ENCODE data around the gene FNDC3B. TPM values are rescaled to one million over a fixed set of nuclear protein-coding genes. Genes with fewer than 3 reads are reported as not detected.
A peak's percentile ranks its signal among the peaks of the same experiment; 100 is the strongest.

The FNDC3B gene
- polyA plus RNA-seq, 6 donors from 2014 or later = 1.2 to 3.1 (median 2.2) TPM; not detected in 1

DNA sequence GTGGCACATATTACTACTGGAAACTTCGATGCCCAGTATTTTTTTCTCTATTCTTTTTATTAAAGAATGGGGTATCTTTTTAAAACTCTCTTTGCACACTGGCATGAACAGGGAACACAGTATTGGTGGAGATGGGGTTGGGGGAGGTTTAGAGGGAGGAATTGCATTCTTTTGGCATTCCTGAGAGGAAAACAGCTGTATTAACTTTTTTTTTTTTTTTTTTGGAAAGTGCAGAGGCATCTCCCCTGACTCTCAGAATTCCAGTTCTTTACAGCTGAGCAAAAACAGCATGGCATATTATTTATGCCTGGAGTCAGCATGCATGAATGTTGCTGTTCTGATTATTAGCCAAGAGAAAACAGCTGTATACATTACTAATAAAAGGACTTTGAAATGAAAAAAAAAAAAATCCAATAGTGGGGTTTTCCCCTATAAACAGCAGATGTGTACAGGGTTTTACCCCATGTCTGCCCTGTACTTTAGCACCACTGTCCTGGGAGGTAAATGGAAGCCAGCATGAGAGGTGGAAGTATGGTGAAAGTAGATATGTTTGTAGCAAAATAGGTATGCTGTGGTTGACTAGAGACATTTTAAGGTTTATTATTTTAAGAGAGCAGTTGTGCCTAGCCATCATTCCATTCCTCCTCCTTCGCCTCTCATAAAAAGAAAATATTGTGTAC is 132.2 kb downstream of the FNDC3B start:
- Mint-ChIP-seq H3K27ac (peak overlapping the region in 1 of 6 donors; percentile 61), H3K4me1 (no peaks in the 10 kb centered on the region), H3K9me3 (no peaks in the 10 kb centered on the region)

DNA sequence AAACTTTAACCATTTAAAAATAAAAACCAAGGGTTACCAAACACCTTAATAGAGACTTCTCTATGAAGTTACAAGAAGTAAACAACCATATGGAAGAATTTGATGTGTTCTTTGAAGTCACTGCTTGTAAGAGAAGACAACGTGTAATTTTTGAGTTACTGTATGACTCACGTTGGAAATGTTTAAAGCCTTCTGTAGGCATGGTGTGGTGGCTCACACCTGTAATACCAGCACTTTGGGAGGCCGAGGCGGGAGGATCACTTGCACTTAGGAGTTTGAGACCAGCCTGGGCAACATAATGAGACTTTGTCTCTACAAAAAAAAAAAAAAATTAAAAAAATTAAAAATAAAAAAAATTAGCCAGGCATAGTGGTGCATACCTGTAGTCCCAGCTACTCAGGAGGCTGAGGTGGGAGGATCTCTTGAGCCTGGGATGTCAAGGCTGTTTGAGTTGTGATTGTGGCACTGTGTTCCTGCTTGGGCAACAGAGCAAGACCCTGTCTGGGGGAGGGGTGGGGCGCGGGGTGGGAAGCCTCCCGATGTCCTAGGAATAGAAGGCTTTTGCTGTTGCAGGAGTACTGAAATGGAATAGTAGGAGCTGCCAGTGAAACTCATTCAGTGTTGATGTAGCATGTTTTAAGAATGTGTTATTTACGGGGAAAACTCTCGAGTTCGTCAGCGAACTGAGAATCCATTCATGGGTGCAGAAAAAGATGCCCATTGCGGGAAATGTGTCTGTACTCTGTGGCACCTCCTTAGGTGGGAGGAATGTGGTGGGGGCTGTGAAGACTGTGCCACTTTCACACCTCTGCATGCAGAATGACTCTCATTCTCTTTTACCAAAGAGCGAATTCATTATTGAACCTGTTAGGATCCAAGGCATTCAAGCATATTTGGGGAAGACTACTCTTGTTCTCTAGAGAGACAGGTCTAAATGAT is 134.2 kb downstream of the FNDC3B start:
- Mint-ChIP-seq H3K36me3 (no peaks in the 10 kb centered on the region), H3K4me3 (no peak overlapping the region), H3K4me1 (no peaks in the 10 kb centered on the region), H3K9me3 (peaks cover 0 to 5% (median 0%) of the 10 kb centered on the region in 7 donors), H3K27ac (no peak overlapping the region), H3K27me3 (peaks cover 0 to 5% (median 0%) of the 10 kb centered on the region in 3 donors)
- DNase-seq = no peak
- ATAC-seq (ENCODE audit: low read depth in 2 of 2) = no peak

More for the DNA sequence above, 132.2 kb downstream of the FNDC3B start:
- peaks cover 0 to 5% (median 0%) of the 10 kb centered on the region in 3 donors for H3K27me3 Mint-ChIP-seq
- DNase-seq = no peak
- no peak for ATAC-seq (ENCODE audit: low read depth in 2 of 2)
- H3K36me3 Mint-ChIP-seq = no peaks in the 10 kb centered on the region
- no peak overlapping the region for H3K4me3 Mint-ChIP-seq

DNA sequence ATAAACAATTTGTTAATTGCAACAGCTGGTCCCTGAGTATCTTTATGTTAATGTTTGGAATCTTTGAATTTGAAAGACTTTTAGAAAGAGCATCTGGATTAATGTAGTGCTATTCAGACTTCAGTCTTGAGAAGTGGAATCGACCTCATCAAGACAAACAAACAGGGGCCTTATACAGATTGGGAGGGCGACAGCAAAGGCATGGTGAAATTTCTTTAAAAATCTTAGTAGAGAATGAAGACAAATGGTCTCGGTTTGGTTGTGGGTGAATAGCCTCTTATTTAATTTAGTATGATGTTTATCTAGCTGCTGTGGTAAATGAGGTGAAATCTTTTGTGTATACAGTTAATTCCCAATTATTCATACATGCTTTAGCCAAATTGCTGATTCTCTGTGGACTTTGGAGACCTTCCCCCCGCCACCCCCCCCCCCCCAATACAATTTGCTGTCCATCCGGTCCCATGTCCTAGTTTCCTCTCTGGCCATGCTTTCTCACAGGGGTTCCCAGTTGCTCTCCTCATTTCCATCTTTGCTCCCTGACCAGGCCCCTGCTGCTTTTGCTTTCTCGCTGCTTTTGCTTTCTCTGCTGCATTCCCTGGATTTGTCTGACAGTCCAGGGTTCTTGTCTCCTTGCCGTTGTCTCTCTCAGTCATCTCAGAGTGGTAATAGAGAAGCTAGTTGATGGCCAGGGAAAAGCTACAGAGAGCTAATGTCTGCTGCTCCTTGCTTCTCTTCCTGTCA is 135.3 kb downstream of the FNDC3B start:
- Mint-ChIP-seq H3K27ac (no peak overlapping the region), H3K4me3 (no peak overlapping the region), H3K27me3 (peaks cover 0 to 5% (median 0%) of the 10 kb centered on the region in 3 donors), H3K36me3 (no peaks in the 10 kb centered on the region), H3K4me1 (no peaks in the 10 kb centered on the region), H3K9me3 (peaks cover 0 to 5% (median 0%) of the 10 kb centered on the region in 7 donors)
- no peak for DNase-seq
- no peak for ATAC-seq (ENCODE audit: low read depth in 2 of 2)

DNA sequence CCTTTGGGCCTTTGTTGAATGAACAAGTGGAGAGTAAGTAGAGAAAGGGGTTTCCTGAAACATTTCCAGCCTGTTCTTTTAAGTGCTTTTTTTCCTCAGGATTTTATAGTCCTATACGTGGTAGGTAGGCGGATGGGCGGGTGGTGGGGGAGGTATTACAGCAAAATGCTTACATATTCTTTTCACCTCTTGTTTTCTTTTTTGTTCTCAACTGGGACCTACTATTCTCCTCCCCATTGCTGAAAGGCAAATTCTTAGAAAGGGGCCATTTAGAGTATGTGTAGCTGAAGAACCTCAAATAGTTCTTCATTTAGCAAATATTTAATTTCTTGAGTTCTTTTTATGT is 135.8 kb downstream of the FNDC3B start:
- DNase-seq (no peak), ATAC-seq (ENCODE audit: low read depth in 2 of 2) (no peak)
- Mint-ChIP-seq H3K27ac (no peak overlapping the region), H3K4me1 (no peaks in the 10 kb centered on the region), H3K36me3 (no peaks in the 10 kb centered on the region), H3K27me3 (peaks cover 0 to 5% (median 0%) of the 10 kb centered on the region in 3 donors), H3K4me3 (no peak overlapping the region), H3K9me3 (peaks cover 0 to 5% (median 0%) of the 10 kb centered on the region in 7 donors)

DNA sequence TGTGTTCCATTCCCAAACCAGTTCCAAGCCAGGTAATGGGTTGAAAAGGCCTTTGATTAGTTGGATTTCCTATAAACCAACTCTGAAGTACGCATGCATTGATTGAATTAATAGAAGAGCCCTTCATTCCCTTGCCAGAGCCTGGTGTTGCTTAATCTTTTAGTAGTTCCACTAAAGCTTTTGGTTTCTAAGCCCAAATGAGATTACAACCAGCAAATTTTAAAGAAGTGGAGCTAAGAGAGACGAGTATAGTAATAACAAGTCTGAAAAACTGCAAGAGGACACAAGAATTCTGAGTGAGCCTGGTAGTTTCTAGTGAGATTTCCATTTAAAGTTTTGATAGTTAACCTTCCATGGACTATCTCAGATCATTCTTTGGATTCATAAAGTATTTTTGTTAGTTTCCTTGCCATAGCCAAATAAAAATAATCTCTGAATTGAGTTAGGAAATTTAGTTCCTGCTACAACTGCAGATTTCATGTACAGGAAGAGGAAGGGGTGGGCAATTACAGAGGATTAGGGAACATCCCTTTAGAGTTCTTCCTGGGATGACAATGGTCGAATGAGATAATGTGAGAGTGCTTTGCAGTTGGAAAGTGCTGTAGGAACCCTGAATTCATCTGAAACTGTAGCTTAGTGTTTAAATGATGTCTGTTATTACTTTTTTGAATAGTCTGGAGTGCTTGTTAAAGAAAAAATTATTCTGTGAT is 136.8 kb downstream of the FNDC3B start:
- no peak overlapping the region for H3K27ac Mint-ChIP-seq
- no peak overlapping the region for H3K4me3 Mint-ChIP-seq
- no peaks in the 10 kb centered on the region for H3K36me3 Mint-ChIP-seq
- peaks cover 0 to 5% (median 0%) of the 10 kb centered on the region in 7 donors for H3K9me3 Mint-ChIP-seq
- H3K27me3 Mint-ChIP-seq = peaks cover 0 to 5% (median 0%) of the 10 kb centered on the region in 3 donors
- H3K4me1 Mint-ChIP-seq = no peaks in the 10 kb centered on the region
- no peak for DNase-seq
- ATAC-seq (ENCODE audit: low read depth in 2 of 2) = no peak

DNA sequence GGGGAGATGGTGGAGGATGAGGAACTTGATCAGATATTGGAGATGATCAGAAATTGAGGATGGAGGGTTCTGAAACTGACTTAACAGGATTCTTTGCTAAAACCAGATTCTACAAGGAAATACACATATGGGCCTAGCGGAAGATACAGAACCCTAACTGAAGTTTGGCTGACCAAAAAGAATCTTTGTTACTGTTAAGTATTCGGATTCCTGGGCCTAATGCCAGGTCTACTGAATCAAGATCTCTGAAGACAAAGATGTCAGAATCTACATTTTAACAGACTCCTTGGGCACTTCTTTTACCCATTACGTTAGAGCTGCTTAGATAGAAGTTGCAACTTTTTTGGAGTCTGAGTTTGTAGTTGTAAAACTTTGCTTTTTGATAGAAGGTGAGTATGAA is 137.7 kb downstream of the FNDC3B start:
- Mint-ChIP-seq H3K4me1 (no peaks in the 10 kb centered on the region), H3K27me3 (peaks cover 0 to 5% (median 0%) of the 10 kb centered on the region in 3 donors), H3K27ac (no peak overlapping the region)

DNA sequence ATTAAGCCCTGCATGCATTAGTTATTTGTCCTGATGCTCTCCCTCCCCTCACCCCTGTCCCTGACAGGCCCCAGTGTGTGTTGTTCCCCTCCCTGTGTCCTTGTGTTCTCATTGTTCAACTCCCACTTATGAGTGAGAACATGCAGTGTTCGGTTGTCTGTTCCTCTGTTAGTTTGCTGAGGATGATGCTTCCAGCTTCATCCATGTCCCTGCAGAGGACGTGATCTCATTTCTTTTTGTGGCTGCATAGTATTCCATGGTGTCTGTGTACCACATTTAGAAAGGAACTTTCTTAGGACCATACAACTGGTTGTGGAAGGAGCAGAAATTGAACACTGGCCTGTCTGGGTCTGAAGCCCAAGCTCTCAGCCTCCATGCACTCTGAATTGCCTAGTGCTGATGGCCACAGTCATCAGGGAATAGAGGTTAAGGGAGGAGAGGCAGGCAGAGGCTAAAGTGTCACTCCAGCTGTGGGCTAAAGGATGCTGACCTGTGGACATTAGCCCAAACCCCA is 138.5 kb downstream of the FNDC3B start:
- peaks cover 0 to 5% (median 0%) of the 10 kb centered on the region in 3 donors for H3K27me3 Mint-ChIP-seq
- ATAC-seq (ENCODE audit: low read depth in 2 of 2) (no peak), DNase-seq (no peak)
- H3K4me1 Mint-ChIP-seq = no peaks in the 10 kb centered on the region
- H3K4me3 Mint-ChIP-seq = no peak overlapping the region
- H3K27ac Mint-ChIP-seq = peak overlapping the region in 1 of 6 donors; percentile 54
- peaks cover 0 to 5% (median 0%) of the 10 kb centered on the region in 7 donors for H3K9me3 Mint-ChIP-seq
- no peaks in the 10 kb centered on the region for H3K36me3 Mint-ChIP-seq

More for the DNA sequence above, 137.7 kb downstream of the FNDC3B start:
- DNase-seq = no peak
- peaks cover 0 to 5% (median 0%) of the 10 kb centered on the region in 7 donors for H3K9me3 Mint-ChIP-seq
- no peak overlapping the region for H3K4me3 Mint-ChIP-seq
- ATAC-seq (ENCODE audit: low read depth in 2 of 2) = no peak
- no peaks in the 10 kb centered on the region for H3K36me3 Mint-ChIP-seq

DNA sequence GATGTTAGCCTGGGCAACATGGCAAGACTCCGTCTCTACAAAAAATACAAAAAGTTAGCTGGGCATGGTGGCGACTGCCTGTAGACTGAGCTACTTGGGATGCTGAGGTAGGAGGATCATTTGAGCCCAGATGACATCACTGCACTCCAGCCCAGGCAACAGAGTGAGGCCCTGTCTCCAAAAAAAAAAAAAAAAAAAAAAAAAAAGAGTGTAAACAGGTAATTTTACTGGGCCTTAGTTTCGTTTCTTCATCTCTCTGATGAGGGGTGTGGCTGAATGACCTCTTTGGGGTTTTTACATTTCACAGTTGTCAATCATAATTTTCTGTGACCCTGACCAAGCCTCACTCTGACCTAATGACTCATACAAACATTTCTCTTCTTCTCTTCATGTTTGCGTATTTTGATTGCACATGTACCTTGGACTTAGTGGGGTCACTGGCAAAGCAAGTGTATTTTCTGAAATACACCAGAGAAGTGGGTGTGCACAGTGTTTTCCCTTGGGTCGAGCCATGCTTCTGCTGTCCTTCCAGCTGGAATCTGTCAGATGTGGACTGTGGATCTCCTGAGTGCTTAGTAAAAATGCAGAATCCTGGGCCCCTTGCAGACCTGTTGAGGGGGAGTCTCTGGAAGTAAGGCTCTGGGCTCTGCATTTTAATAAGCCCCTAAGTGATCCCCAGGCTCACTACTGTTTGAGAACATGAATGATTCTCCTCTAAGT is 140.5 kb downstream of the FNDC3B start:
- DNase-seq (no peak), ATAC-seq (ENCODE audit: low read depth in 2 of 2) (no peak)
- Mint-ChIP-seq H3K27me3 (no peaks in the 10 kb centered on the region), H3K4me3 (no peak overlapping the region), H3K36me3 (no peaks in the 10 kb centered on the region), H3K27ac (no peak overlapping the region), H3K9me3 (peaks cover 0 to 5% (median 0%) of the 10 kb centered on the region in 7 donors), H3K4me1 (no peaks in the 10 kb centered on the region)

DNA sequence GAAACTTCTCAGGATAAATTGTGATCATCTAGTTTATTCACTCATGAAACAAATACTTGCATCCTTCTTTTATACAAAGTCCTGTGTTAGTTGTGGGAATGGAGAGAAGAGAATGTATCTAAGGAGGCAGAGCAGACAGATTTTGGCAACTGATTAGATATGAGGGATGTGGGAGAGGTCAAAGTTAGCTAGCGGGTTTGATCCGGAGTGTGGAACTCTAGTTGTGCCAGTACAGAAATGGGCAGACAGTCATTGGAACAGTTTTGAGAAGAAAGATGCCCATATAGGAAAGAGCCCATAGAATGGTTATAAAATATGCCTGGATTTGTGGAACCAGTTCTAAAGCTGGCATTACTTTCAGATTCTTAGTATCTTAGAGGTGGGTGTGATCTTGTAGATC is 141.1 kb downstream of the FNDC3B start:
- no peak for DNase-seq
- Mint-ChIP-seq H3K27me3 (no peaks in the 10 kb centered on the region), H3K4me3 (no peak overlapping the region), H3K27ac (no peak overlapping the region), H3K36me3 (no peaks in the 10 kb centered on the region), H3K9me3 (peaks cover 0 to 5% (median 0%) of the 10 kb centered on the region in 7 donors), H3K4me1 (no peaks in the 10 kb centered on the region)
- ATAC-seq (ENCODE audit: low read depth in 2 of 2) = no peak

DNA sequence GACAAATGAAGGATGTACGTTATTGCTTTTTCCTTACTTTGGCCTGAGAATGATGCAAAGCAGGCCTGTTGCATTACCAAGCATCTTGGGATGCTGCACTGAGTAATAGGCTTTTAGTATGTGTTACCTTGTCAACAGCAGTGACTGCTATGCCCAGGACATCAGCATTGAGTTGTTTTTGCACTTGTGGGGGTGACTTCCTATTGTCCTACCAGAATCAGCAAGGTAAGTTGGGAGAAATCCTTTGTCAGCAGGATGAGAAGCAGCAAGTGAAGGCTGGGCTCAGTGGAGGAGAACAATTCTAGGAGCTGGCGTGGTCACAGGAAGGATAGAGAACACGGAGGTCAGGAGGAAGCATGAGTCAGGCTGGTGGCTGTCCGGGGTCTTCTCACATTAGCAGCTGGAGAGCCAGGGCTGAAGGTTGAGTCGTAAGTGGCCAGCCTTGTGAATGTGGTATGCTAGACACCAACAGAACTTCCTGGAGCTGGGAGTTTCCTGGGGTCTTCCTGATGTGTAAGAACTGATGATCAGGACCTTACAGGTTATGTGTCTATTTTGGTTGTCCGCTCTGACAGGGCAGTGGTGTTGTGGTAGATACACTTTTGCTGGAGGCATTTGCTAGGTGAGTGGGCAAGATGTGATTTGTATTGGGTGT is 142.7 kb downstream of the FNDC3B start:
- no peaks in the 10 kb centered on the region for H3K27me3 Mint-ChIP-seq
- H3K9me3 Mint-ChIP-seq = peaks cover 0 to 5% (median 0%) of the 10 kb centered on the region in 7 donors
- no peak overlapping the region for H3K4me3 Mint-ChIP-seq
- no peaks in the 10 kb centered on the region for H3K4me1 Mint-ChIP-seq
- no peaks in the 10 kb centered on the region for H3K36me3 Mint-ChIP-seq
- ATAC-seq (ENCODE audit: low read depth in 2 of 2) (no peak), DNase-seq (no peak)
- no peak overlapping the region for H3K27ac Mint-ChIP-seq

DNA sequence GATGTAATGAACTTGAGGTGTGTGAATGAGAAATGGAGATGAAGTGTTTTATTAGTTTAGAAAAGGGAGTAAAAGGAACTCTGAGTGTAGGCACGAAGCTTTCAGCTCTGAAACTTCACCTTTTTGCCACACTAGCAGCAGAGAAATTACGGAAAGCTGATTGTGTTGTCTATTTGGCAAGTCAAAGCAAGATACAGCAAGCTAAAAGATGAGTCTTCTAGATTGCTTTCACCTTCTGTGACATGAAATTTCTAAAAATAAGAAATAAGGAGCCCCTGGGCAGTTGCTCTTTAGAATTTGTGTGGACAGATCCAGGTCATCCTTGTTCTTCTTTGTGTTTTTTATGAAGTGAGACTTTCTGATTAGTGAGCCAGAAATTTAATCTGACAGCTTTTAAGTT is 143.4 kb downstream of the FNDC3B start:
- peaks cover 0 to 5% (median 0%) of the 10 kb centered on the region in 7 donors for H3K9me3 Mint-ChIP-seq
- H3K27me3 Mint-ChIP-seq = no peaks in the 10 kb centered on the region
- no peaks in the 10 kb centered on the region for H3K4me1 Mint-ChIP-seq
- ATAC-seq (ENCODE audit: low read depth in 2 of 2) = no peak
- no peak overlapping the region for H3K4me3 Mint-ChIP-seq
- DNase-seq = no peak
- H3K36me3 Mint-ChIP-seq = no peaks in the 10 kb centered on the region
- H3K27ac Mint-ChIP-seq = peak overlapping the region in 1 of 6 donors; percentile 40

Measured in naive B cell (primary cell).